ENCODE results near the gene REPS1. TPM values are rescaled to one million over a fixed set of nuclear protein-coding genes. Genes with fewer than 3 reads are reported as not detected.
A peak's percentile ranks its signal among the peaks of the same experiment; 100 is the strongest.

The REPS1 gene, protein sequence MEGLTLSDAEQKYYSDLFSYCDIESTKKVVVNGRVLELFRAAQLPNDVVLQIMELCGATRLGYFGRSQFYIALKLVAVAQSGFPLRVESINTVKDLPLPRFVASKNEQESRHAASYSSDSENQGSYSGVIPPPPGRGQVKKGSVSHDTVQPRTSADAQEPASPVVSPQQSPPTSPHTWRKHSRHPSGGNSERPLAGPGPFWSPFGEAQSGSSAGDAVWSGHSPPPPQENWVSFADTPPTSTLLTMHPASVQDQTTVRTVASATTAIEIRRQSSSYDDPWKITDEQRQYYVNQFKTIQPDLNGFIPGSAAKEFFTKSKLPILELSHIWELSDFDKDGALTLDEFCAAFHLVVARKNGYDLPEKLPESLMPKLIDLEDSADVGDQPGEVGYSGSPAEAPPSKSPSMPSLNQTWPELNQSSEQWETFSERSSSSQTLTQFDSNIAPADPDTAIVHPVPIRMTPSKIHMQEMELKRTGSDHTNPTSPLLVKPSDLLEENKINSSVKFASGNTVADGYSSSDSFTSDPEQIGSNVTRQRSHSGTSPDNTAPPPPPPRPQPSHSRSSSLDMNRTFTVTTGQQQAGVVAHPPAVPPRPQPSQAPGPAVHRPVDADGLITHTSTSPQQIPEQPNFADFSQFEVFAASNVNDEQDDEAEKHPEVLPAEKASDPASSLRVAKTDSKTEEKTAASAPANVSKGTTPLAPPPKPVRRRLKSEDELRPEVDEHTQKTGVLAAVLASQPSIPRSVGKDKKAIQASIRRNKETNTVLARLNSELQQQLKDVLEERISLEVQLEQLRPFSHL
- total RNA-seq, result 44.8 and 58.8 TPM in 2 replicates

- Mint-ChIP-seq H3K4me3 (peak within 1 kb of the TSS; percentile 92), H3K9me3 (no peaks in the 10 kb centered on the region), H3K36me3 (ENCODE audit: low read depth) (peaks cover 1% of the 10 kb centered on the region), H3K4me1 (peaks cover 7% of the 10 kb centered on the region), H3K27me3 (no peaks in the 10 kb centered on the region), H3K27ac (peak within 1 kb of the TSS; percentile 91)
- TF ChIP-seq, protein P1, sequence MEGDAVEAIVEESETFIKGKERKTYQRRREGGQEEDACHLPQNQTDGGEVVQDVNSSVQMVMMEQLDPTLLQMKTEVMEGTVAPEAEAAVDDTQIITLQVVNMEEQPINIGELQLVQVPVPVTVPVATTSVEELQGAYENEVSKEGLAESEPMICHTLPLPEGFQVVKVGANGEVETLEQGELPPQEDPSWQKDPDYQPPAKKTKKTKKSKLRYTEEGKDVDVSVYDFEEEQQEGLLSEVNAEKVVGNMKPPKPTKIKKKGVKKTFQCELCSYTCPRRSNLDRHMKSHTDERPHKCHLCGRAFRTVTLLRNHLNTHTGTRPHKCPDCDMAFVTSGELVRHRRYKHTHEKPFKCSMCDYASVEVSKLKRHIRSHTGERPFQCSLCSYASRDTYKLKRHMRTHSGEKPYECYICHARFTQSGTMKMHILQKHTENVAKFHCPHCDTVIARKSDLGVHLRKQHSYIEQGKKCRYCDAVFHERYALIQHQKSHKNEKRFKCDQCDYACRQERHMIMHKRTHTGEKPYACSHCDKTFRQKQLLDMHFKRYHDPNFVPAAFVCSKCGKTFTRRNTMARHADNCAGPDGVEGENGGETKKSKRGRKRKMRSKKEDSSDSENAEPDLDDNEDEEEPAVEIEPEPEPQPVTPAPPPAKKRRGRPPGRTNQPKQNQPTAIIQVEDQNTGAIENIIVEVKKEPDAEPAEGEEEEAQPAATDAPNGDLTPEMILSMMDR (IDR thresholded peaks at IDR 0.05), result peak; percentile 91
- POLR2A ChIA-PET, result interaction anchor here (0.5 to 1.6 kb wide), 10 partner anchors 12 to 385 kb away, joined by 3 to 10 read pairs (median 4); partner anchors contain the start of genes ABRACL and CCDC28A
- peak; percentile 94 for DNase-seq
- ATAC-seq (ENCODE audit: low read depth), result peak; percentile 94
- intact Hi-C loops (cut with micrococcal nuclease), result loop anchor here (1.0 to 10.0 kb wide), 14 partner anchors 19 to 583 kb away; partner anchors contain the start of genes ABRACL, CCDC28A, CITED2 and HEBP2
- CTCF ChIA-PET, result interaction anchor here (0.7 to 3.3 kb wide), 13 partner anchors 21 to 387 kb away, joined by 3 to 25 read pairs (median 3); partner anchors contain the start of gene CITED2
These were observed at the start of gene REPS1 for GRCh38 chr6:138987643-138988468. Gene REPS1 (minus strand): TSS chr6:138988253. CDS start chr6:138987682, 571 bp downstream.

GRCh38 chr6:139037490-139037889 lies 49.4 kb upstream of the REPS1 start:
- no peaks in the 10 kb centered on the region for H3K27me3 Mint-ChIP-seq
- peaks cover 2% of the 10 kb centered on the region for H3K4me1 Mint-ChIP-seq
- intact Hi-C loops (cut with micrococcal nuclease), result no loop called here
- peaks cover 67% of the 10 kb centered on the region for H3K36me3 Mint-ChIP-seq (ENCODE audit: low read depth)
- no peak for DNase-seq
- ChIA-PET POLR2A (no interaction called here), CTCF (no interaction called here)
- no peak overlapping the region for H3K4me3 Mint-ChIP-seq
- TF ChIP-seq, protein P1 (IDR thresholded peaks at IDR 0.05), result no peak
- no peak overlapping the region for H3K27ac Mint-ChIP-seq
- H3K9me3 Mint-ChIP-seq, result no peaks in the 10 kb centered on the region
- ATAC-seq (ENCODE audit: low read depth), result no peak

DNA sequence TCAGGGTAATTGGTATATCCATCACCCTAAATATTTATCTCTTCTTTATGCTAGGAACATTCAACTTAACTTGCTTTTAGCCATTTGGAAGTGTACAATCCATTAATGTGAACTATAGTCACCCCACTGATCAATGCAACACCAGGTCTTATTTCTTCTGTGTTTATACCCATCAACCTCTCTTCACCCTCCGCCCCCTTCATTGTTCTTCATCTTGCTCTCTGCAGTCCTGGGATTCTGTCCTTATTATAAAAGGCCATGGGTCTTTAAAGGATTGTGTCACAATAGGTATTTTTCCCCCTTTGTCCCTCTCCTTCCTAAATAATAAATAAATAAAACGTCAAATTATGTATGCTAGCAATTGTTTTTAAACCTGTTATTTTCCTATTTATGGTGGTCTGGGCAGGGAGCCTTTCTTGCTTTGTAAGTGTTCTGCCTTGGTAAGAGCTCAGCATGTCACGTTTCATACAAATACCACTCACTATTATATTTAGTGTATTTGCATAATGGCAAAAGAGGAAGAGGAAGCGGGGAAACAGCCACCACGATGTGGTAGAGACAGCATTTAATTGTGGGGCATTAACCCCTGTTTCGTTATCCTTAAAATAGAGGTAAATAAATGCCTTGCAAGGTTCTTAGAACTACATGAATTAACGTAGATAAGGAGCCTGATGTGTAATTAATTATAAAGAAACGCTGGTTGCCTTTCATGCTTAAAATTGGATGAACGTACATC lies 42.3 kb upstream of the REPS1 start:
- ATAC-seq (ENCODE audit: low read depth), result peak; percentile 52

More for the DNA sequence above, 42.3 kb upstream of the REPS1 start:
- H3K9me3 Mint-ChIP-seq, result no peaks in the 10 kb centered on the region
- H3K36me3 Mint-ChIP-seq (ENCODE audit: low read depth), result peaks cover 23% of the 10 kb centered on the region
- intact Hi-C loops (cut with micrococcal nuclease), result loop anchor here (1.0 to 2.0 kb wide), 3 partner anchors 94 to 214 kb away; no protein-coding TSS in a partner anchor
- peaks cover 13% of the 10 kb centered on the region for H3K4me1 Mint-ChIP-seq
- H3K27me3 Mint-ChIP-seq, result no peaks in the 10 kb centered on the region
- H3K27ac Mint-ChIP-seq, result no peak overlapping the region
- TF ChIP-seq, protein P1 (IDR thresholded peaks at IDR 0.05), result no peak
- ChIA-PET CTCF (interaction anchor here (0.9 to 1.9 kb wide), 2 partner anchors 42 to 334 kb away, joined by 5 read pairs; partner anchors contain the start of gene REPS1), POLR2A (interaction anchor here (0.5 to 4.9 kb wide), 15 partner anchors 14 to 1075 kb away, joined by 3 to 43 read pairs (median 5); partner anchors contain the start of genes CCDC28A, CITED2, HECA and REPS1)
- H3K4me3 Mint-ChIP-seq, result no peak overlapping the region
- no peak for DNase-seq
